ENCODE data around the gene NINJ1. TPM values are rescaled to one million over a fixed set of nuclear protein-coding genes. Genes with fewer than 3 reads are reported as not detected.
A peak's percentile ranks its signal among the peaks of the same experiment; 100 is the strongest.
"Not testable (repeated sequence)": the region's sequence is repeated elsewhere in the genome, so short reads cannot be mapped to it uniquely, and the experiment has no call there.

Gene NINJ1
- total RNA-seq, 4 donors from 2014 or later: 12.6 to 61.3 (median 31.4) TPM

DNA sequence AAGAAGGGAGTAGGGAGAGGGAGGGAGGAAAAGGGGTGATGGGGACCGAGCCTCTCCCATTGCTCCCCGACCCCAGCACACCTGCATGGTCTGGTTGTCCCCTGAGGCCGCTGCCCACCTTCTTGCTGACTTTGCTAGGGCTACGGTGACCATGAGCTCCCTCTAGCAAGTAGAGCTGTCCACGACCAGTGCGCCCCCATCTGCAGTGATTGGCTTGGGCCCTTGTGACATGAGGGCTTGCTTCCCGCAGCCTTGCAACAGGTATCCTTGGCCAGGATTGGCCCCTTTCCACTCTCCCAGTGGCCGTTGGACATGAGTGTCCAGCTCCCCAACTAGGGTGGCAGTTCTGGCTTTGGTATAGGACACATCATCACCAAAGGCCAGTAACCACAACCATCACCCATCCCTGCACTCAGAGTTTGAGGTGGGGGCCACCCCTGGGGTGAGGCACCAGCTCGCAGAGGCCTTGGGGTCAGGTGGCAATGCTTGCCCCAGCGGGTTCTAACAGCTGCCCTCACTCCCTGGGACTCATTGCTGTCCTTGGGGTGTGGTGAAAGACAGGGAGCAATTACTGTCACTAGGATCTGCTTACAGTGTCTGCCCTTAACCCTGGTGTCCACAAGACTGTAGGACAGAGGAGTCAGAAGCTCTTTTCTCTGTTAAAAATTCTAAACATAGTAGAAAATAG, 17.2 kb upstream of the NINJ1 start:
- TF ChIP-seq POLR2A (IDR thresholded peaks at IDR 0.05): no peak
- TF ChIP-seq, protein P1, sequence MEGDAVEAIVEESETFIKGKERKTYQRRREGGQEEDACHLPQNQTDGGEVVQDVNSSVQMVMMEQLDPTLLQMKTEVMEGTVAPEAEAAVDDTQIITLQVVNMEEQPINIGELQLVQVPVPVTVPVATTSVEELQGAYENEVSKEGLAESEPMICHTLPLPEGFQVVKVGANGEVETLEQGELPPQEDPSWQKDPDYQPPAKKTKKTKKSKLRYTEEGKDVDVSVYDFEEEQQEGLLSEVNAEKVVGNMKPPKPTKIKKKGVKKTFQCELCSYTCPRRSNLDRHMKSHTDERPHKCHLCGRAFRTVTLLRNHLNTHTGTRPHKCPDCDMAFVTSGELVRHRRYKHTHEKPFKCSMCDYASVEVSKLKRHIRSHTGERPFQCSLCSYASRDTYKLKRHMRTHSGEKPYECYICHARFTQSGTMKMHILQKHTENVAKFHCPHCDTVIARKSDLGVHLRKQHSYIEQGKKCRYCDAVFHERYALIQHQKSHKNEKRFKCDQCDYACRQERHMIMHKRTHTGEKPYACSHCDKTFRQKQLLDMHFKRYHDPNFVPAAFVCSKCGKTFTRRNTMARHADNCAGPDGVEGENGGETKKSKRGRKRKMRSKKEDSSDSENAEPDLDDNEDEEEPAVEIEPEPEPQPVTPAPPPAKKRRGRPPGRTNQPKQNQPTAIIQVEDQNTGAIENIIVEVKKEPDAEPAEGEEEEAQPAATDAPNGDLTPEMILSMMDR (IDR thresholded peaks at IDR 0.05): no peak
- intact Hi-C loops (cut with DNase I): no loop called here
- Histone ChIP-seq H3K9me3 (no peaks in the 10 kb centered on the region), H3K4me1 (no peaks in the 10 kb centered on the region), H3K4me3 (no peak overlapping the region), H3K36me3 (no peaks in the 10 kb centered on the region), H3K27me3 (no peaks in the 10 kb centered on the region), H3K27ac (no peak overlapping the region)
- no peak for DNase-seq
- WGBS, 2 donors: 81% methylated on average over 6 to 10 of the region's 10 CpGs

DNA sequence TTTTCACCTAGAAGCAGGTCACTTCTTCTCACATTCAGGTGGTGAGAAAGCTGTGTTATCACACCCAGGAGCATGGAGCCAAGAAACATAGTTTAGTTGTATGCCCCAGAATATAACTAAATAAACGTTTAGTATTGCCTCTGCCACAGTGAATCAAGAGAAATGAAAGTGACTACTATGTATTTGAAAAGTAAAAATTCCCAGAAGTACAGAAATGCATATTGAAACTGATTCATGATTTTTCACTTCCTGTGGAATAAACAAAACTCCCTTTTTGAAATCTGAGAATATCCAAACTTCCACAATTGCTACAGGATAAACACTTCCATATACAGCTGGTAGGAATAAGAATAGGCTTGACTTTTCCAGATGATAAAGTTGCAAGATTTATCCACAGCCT, 15.3 kb upstream of the NINJ1 start:
- H3K27ac ChIP-seq: peak overlapping the region in 1 of 4 donors; percentile 26
- no peak for DNase-seq
- peaks cover 2 to 6% (median 3%) of the 10 kb centered on the region in 3 donors for H3K4me1 ChIP-seq
- WGBS, 2 donors: 6 to 25% methylated on average over 1 of the region's 1 CpG
- no peak for TF ChIP-seq POLR2A (IDR thresholded peaks at IDR 0.05)
- TF ChIP-seq, protein P1 (IDR thresholded peaks at IDR 0.05): no peak
- H3K36me3 ChIP-seq: no peaks in the 10 kb centered on the region
- no peak overlapping the region for H3K4me3 ChIP-seq
- no peaks in the 10 kb centered on the region for H3K9me3 ChIP-seq
- intact Hi-C loops (cut with DNase I): no loop called here
- H3K27me3 ChIP-seq: no peaks in the 10 kb centered on the region

DNA sequence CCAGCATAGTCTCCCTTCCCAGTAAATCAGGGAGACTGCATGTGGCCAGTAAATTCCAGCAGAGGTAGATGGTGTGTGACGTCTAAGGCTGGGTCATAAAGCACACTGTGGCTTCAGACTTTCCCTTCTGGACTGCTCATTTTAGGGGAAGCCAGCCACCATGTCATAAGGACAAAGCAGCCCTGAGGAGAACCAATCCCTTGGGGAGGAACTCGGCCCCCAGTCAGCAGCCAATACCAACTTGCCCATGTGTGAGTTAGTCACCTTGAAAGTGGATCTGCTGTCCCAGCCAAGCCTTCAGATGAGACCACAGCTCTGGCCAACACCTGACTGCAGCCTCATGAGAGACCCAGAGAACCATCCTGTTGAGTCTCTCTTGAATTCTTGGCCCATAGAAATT, 14.7 kb upstream of the NINJ1 start:
- Histone ChIP-seq H3K9me3 (no peaks in the 10 kb centered on the region), H3K36me3 (no peaks in the 10 kb centered on the region), H3K4me3 (no peak overlapping the region), H3K27me3 (no peaks in the 10 kb centered on the region), H3K4me1 (peaks cover 9 to 12% (median 9%) of the 10 kb centered on the region in 3 donors), H3K27ac (no peak overlapping the region)
- WGBS, 2 donors: 83% methylated on average over 1 of the region's 2 CpGs; no CpG with 5 or more reads in 1 of the 2 donors
- no peak for DNase-seq
- intact Hi-C loops (cut with DNase I): no loop called here
- TF ChIP-seq, protein P1 (IDR thresholded peaks at IDR 0.05): no peak
- TF ChIP-seq POLR2A (IDR thresholded peaks at IDR 0.05): no peak

DNA sequence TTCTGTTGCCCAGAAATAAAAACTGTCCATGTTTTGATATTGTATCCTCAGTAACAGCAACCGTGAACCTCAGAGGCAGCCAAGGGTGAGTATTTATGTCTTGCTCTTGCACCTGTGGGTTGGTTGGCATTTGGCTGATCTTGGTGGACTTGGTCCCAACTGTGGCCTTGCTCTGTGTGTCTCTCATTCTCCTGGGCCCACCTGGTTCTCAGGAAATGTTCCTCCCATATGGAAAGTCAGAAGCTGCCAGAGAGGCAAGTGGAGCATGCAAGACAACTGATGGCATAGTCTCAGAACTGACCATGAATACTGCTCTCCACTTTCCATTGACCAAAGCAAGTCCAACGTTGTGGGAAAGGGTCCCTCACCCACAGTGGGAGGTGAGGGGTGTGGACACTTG, 13.6 kb upstream of the NINJ1 start:
- H3K9me3 ChIP-seq: no peaks in the 10 kb centered on the region
- no peaks in the 10 kb centered on the region for H3K36me3 ChIP-seq
- no peak overlapping the region for H3K4me3 ChIP-seq
- 66 to 69% methylated on average over 2 of the region's 2 CpGs for WGBS, 2 donors
- intact Hi-C loops (cut with DNase I): no loop called here
- no peak overlapping the region for H3K27ac ChIP-seq
- TF ChIP-seq, protein P1 (IDR thresholded peaks at IDR 0.05): no peak
- TF ChIP-seq POLR2A (IDR thresholded peaks at IDR 0.05): no peak
- DNase-seq: no peak
- no peaks in the 10 kb centered on the region for H3K27me3 ChIP-seq
- peaks cover 9 to 23% (median 14%) of the 10 kb centered on the region in 3 donors for H3K4me1 ChIP-seq

DNA sequence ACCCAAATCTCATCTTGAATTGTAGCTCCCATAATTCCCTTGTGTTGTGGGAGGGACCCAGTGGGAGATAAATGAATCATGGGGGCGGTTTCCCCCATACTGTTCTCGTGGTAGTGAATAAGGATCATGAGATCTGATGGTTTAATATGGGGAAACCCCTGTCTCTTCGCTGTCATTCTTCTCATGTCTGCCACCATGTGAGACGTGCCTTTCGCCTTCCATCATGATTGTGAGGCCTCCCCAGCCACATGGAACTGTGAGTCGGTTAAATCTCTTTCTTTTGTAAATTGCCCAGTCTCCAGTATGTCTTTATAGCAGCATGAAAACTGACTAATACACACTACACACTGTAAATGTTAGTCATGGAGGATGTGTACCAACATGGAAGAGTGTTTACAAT, 12.6 kb upstream of the NINJ1 start:
- intact Hi-C loops (cut with DNase I); H3K27ac ChIP-seq; H3K4me3 ChIP-seq; H3K27me3 ChIP-seq; H3K9me3 ChIP-seq; DNase-seq; H3K36me3 ChIP-seq: not testable (repeated sequence)
- peaks cover 9 to 33% (median 20%) of the 10 kb centered on the region in 3 donors for H3K4me1 ChIP-seq
- 60 to 72% methylated on average over 5 to 6 of the region's 6 CpGs for WGBS, 2 donors
